Activated CD8-positive, alpha-beta T cell treated with anti-CD3 and anti-CD28 coated beads, Interleukin-2, amount 10 ng/mL, durations not matched to agents 7 days and 5 days (primary cell): Measurements from ENCODE around the gene CARF. TPM values are rescaled to one million over a fixed set of nuclear protein-coding genes. Genes with fewer than 3 reads are reported as not detected.

ENCODE experiments used
- ATAC-seq: fragments of 150-1000 bp; cut with Tn5 transposase; one replicate; pipeline ENCODE4 v1.10.0; 2021; ENCODE audit warnings: moderate library complexity
- CTCF ChIA-PET: fragments of 350-600 bp; sonication (Branson Sonifier 250); formaldehyde crosslinking; loops from one replicate; lab custom pipeline; 2021; ENCODE audit warnings: antibody characterized with exemption; lab: Charles Lee
- POLR2A ChIA-PET: fragments of 350-600 bp; sonication (Branson Sonifier 250); formaldehyde crosslinking; loops from one replicate; lab custom pipeline; 2021; ENCODE audit warnings: antibody characterized with exemption; lab: Charles Lee
- DNase-seq: peaks from one replicate; pipeline ENCODE4 v3.0.0-alpha.2; 2020
- H3K27ac Mint-ChIP-seq: one replicate; pipeline ENCODE4 v1.8.0; 2021; ENCODE audit warnings: mild to moderate bottlenecking, mixed read lengths
- H3K27me3 Mint-ChIP-seq: one replicate; pipeline ENCODE4 v1.8.0; 2021; ENCODE audit warnings: low read depth, mixed read lengths
- H3K36me3 Mint-ChIP-seq: one replicate; pipeline ENCODE4 v1.8.0; 2021; ENCODE audit warnings: low read depth, mixed read lengths
- H3K4me1 Mint-ChIP-seq: one replicate; pipeline ENCODE4 v1.8.0; 2021; ENCODE audit warnings: low read depth, mixed read lengths
- H3K4me3 Mint-ChIP-seq: one replicate; pipeline ENCODE4 v1.8.0; 2021; ENCODE audit warnings: mild to moderate bottlenecking, mixed read lengths
- H3K9me3 Mint-ChIP-seq: one replicate; pipeline ENCODE4 v1.8.0; 2022; ENCODE audit warnings: mixed read lengths; ENCODE audit not compliant: insufficient read depth
- total RNA-seq, 2 experiments: library from RNA; stranded (reverse); gene quantifications; one replicate each; pipeline ENCODE4 v1.2.3, GENCODE V29; 2021

CARF gene
- total RNA-seq, 2 experiments from 2014 or later: 7.6 to 8.5 TPM

DNA sequence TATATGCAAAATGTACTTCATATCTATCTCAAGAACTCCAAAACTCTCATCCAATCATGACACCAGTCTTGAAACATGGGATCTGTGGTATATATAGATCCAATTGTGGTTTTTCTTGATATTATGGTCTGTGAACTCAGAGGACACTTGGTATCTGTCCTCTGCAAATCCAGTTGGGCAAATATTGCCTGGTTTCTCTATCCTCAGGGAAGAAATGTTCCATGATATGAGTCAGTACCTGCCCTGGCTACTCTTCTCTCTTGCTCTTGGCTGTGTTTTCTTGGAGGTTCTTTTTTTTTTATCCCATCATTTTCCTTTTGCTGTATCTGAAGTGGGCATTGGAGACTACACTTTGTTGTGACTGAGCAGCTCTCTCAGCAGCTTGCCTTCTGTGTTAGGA lies 113.5 kb downstream of the CARF start:
- DNase-seq (no peak), ATAC-seq (no peak)
- no peak overlapping the region for H3K27ac Mint-ChIP-seq
- H3K4me1 Mint-ChIP-seq: no peaks in the 10 kb centered on the region
- H3K4me3 Mint-ChIP-seq: no peak overlapping the region
- ChIA-PET POLR2A (no interaction called here), CTCF (no interaction called here)
- H3K27me3 Mint-ChIP-seq: no peaks in the 10 kb centered on the region
- H3K36me3 Mint-ChIP-seq: no peaks in the 10 kb centered on the region
- no peaks in the 10 kb centered on the region for H3K9me3 Mint-ChIP-seq

DNA sequence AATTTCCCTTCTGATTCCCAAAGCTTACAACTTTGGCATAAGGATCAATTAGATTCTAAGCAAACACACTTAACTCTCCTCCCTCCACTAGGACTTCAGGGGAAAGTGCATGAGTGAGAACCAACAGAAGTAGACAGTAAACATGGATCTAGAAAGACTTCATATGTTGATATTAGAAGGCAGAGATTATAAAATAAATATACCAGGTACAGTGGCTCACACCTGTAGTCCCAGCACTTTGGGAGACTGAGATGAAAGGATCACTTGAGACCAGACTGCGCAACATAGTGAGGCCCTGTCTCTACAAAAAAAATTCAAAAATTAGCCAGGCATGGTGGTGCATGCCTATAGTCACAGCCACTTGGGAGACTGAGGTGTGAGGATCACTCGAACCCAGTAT lies 118.5 kb downstream of the CARF start:
- Mint-ChIP-seq H3K4me1 (no peaks in the 10 kb centered on the region), H3K27me3 (no peaks in the 10 kb centered on the region), H3K36me3 (peaks cover 4% of the 10 kb centered on the region), H3K4me3 (no peak overlapping the region), H3K9me3 (no peaks in the 10 kb centered on the region), H3K27ac (no peak overlapping the region)
- no peak for ATAC-seq
- DNase-seq: no peak
- ChIA-PET POLR2A (no interaction called here), CTCF (no interaction called here)

DNA sequence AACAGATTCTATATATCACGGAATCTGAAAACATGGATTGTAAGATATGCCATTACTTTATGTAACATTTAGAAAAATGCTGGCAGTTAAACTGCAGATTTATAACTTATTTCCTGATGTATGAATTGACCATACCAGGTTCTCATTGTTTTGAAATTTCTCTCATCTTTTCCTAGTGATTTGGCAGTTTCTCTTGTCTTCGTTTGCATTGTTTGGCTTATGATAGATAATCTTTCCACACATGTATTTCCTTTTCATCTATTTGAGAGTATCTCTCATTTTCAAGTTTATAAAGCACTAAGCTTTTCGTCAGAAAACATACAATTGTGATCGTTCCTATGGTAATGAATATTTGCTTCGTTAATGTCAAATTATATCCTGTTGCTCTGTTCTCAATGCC lies 118.9 kb downstream of the CARF start:
- Mint-ChIP-seq H3K4me1 (no peaks in the 10 kb centered on the region), H3K9me3 (no peaks in the 10 kb centered on the region), H3K27ac (no peak overlapping the region), H3K4me3 (no peak overlapping the region), H3K27me3 (no peaks in the 10 kb centered on the region), H3K36me3 (peaks cover 4% of the 10 kb centered on the region)
- ChIA-PET CTCF (interaction anchor here (0.9 kb wide), 1 partner anchor 11 kb away, joined by 3 read pairs; no protein-coding TSS in a partner anchor), POLR2A (no interaction called here)
- no peak for ATAC-seq
- no peak for DNase-seq

DNA sequence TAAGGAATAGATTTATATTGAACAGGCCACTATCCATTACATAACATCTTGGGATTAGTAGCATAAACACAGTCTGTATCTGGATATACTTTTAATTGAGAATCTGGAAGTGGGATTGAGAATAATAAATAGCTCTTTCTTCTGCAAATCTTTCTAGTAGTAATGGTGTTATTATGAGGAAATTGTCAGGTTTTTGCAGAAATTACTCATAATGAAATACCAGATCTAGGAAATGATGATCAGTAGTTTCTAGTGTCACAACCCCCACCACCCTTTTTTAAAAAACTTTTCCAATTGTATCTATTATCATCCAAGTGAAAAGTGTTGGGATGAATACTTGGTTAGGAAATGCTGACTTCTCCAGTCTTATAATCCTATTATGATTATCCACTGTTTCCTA lies 121.3 kb downstream of the CARF start:
- POLR2A ChIA-PET: no interaction called here
- no peak for ATAC-seq
- Mint-ChIP-seq H3K36me3 (peaks cover 4% of the 10 kb centered on the region), H3K4me1 (no peaks in the 10 kb centered on the region), H3K9me3 (no peaks in the 10 kb centered on the region), H3K4me3 (no peak overlapping the region), H3K27ac (no peak overlapping the region), H3K27me3 (no peaks in the 10 kb centered on the region)
- no peak for DNase-seq
- CTCF ChIA-PET: no interaction called here

DNA sequence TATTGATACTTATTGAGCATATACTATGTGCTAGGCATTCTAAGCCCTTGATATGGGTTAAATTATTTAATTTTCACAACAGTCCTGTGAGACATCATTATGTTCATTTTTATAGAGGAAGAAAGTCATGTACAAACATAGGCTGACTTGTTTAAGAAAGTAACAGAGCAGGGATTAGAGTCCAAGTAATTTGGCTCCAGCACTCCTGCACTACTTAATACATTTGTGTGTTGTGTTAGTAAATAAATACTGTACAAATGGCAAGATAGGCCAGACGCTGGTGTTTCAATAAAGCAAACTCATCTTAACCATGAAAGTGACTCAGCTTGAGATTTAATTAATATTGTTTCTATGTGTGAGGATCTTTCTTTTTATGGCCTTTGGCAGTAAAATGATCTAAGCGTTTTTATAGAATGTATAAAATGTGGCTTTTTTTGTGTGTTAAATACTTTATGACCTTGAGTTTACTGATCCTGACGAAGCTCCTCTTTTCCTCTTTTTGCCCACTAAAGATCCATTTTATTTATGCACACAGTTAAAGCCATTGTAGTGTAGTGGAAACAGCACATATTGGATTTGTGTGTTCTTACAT lies 123.9 kb downstream of the CARF start:
- POLR2A ChIA-PET: no interaction called here
- no peak for ATAC-seq
- CTCF ChIA-PET: no interaction called here

More for the DNA sequence above, 123.9 kb downstream of the CARF start:
- Mint-ChIP-seq H3K27me3 (no peaks in the 10 kb centered on the region), H3K27ac (no peak overlapping the region), H3K4me1 (no peaks in the 10 kb centered on the region), H3K36me3 (peaks cover 9% of the 10 kb centered on the region), H3K9me3 (no peaks in the 10 kb centered on the region), H3K4me3 (no peak overlapping the region)
- DNase-seq: no peak

Other genes starting within 250 kb of the CARF start
- 1 to 10 TPM; 5.1 TPM for gene ICA1L, start 40.5 kb upstream of the CARF start, total RNA-seq
- 10 to 100 TPM; 66.3 to 69.1 TPM for gene WDR12, start 602 bp upstream of the CARF start, total RNA-seq
- 10 to 100 TPM; 14.8 to 15.7 TPM for gene NBEAL1, start 102.6 kb downstream of the CARF start, total RNA-seq